GM19452 (cell line): Measurements from ENCODE around the gene PSMD3.

ENCODE experiments used
- ATAC-seq: cut with Tn5 transposase; IDR thresholded peaks from one replicate; pipeline ENCODE4 v1.9.1; 2021; ENCODE audit not compliant: unreplicated experiment

PSMD3 gene

GRCh38 chr17:39955726-39956225, 24.8 kb upstream of the PSMD3 start:
- no peak for ATAC-seq

DNA sequence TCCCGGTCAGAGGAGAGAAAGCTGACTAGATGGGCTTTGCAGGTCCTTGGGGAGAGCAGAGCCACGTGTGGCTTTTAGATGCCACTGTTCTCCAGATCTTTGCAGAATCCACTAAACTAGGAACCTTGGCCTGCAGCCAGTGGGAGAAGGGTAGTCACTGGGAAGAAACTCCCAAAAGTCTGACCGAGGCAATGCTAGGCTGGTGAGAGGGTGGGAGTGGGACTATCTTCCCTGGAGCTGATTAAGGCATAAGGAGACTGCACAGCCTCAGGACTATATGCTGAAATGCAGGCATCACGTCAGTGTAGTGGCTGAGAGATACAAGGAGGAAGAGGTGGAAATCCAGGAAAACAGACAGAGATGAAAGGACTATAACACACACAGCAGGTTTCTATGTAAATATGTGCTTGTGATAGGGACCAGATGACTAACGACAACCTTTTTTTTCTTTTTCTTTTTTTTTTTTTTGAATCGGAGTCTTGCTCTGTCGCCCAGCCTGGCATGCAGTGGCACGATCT, 20.0 kb upstream of the PSMD3 start:
- ATAC-seq, result no peak

DNA sequence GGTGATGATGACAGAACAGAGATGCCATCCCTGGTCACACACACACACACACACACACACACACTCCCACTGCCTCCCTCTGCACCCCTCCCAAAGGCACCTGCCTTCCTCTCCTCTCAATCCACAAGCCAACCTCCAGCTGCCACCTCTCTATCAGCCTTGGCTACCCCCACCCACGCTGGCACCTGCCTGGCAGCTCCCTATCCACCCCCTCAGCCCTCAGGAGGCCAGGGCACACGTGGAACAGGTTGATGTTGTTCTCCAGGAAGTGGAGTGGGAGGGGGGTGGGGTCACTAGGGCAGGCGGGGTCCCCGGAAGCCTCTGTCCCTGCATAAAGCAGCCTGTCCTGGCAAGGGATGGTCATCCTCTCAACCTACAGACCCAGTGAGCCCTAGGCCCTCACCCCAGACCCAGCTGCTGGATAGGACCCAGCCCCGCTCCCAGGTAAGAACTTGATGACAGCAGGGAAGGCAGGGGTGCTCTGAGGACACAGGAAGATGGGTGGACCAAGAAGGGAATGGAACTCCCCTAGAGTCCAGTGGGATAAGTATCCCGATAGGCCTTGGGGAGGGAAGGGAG, 17.9 kb upstream of the PSMD3 start, which contains the start of gene GSDMA:
TSS of gene GSDMA (plus strand) at position 363 of the 579 bp plus-strand sequence. CDS start 2,684 bp downstream, outside the sequence.
- ATAC-seq, result no peak

GRCh38 chr17:39963829-39964228, 16.8 kb upstream of the PSMD3 start:
- ATAC-seq, result no peak

- ATAC-seq, result no peak
Measured at GRCh38 chr17:39965017-39965699, 15.4 kb upstream of the PSMD3 start.

- ATAC-seq, result no peak
Measured at GRCh38 chr17:39966771-39967170, 13.8 kb upstream of the PSMD3 start.

GRCh38 chr17:39968761-39969160, 11.8 kb upstream of the PSMD3 start:
- no peak for ATAC-seq

DNA sequence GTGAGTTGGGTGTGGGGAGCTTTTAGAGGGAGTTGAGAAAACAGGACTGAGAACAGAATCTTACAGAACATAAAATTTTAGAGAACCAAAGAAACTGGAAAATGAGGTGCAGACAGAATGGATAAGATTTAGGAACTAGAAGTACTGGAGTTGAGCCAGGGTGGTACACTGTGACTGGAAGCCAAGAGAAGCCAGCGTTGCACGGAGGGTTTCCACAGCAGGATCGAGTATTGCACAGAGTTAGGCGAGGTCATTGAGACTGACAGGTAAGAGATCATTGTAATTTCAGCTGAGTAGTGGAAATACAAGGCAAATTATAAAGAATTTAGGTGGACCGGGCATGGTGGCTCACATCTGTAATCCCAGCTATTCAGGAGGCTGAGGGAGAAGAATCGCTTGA, 11.2 kb upstream of the PSMD3 start:
- ATAC-seq, result no peak

GRCh38 chr17:39970157-39970692, 10.4 kb upstream of the PSMD3 start:
- no peak for ATAC-seq

GRCh38 chr17:39971076-39971603, 9.5 kb upstream of the PSMD3 start:
- ATAC-seq, result no peak

- no peak for ATAC-seq
Measured at GRCh38 chr17:39972271-39972670, 8.3 kb upstream of the PSMD3 start.

DNA sequence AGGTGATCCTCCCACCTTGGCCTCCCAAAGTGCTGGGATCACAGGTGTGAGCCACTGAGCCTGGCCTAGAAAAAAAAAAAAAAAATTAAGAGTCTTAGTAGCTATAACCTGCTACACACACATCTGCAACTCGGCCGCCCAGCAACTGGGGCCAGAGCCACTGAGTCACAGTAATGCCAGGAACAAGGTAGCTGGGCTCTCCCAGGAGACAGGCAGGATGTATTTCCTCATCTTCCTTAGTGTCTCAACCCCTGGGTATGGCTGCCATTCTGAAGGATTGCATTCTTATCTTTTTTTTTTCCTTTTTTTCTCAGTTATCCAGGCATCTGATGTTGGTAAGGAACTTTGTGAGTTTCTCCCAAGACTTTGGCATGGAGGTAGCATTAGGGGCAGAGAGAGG, 7.1 kb upstream of the PSMD3 start:
- ATAC-seq, result no peak

- ATAC-seq, result no peak
Measured at GRCh38 chr17:39974433-39974832, 6.2 kb upstream of the PSMD3 start.

- no peak for ATAC-seq
Measured at GRCh38 chr17:39975801-39976200, 4.8 kb upstream of the PSMD3 start.

GRCh38 chr17:39979016-39979670, 1.5 kb upstream of the PSMD3 start:
- no peak for ATAC-seq

GRCh38 chr17:39979893-39980350, 685 bp upstream of the PSMD3 start:
- ATAC-seq, result peak; percentile 13

DNA sequence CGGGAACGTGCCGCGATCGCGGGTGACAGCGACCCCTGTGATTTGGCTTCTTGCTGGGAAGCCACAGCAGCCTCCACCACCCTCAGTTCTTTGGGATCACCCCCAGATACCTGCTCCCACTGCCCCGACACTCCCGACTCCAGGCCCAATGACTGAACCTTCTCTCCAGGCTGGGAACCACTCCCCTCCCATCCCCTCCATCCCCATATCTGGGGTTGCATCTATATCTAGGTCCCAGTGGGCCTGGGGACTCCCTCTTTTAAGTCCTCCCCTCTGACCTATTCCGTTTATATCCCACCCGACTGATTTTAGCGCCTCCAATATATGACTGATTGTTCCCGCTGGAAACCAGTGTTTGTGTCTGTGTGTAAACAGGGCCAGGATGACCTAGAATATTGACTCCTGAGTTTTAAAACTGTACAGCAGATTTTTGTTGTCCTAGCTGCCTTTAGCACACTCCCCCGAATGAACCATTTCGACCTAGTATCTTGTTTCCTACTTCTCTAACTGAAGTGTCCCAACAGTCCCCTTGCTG, 667 bp downstream of the PSMD3 start:
- no peak for ATAC-seq

DNA sequence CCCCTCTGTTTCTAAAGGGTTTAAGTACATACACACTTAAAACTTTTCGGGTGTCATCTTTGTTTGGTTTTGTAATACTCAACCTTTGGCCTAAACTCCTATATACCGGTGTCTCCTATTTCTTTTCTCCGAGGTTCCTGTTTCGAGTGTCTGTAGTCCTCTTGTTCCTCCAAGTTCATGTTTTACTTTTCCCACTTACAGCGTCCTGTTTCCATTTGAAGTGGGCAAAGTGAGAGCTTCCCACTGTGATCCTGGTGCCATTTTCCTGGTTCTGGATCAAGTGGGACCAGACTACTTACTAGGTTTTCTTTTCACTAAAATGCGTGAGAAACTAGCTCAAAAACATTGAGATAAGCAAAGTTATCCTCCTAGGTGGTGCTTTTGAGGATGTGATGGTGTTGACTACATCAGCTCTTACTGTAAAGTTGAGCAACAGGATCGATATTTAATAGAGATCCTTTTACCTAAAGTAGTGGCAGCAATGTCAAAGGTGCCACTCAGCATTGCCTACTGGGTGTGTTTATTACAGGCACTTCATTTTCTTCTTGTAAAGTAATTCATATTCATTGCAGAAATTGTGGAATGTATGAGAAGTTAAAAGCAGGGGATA, 1.3 kb downstream of the PSMD3 start:
- ATAC-seq, result no peak

GRCh38 chr17:39988206-39988810, 7.7 kb downstream of the PSMD3 start:
- ATAC-seq, result no peak

DNA sequence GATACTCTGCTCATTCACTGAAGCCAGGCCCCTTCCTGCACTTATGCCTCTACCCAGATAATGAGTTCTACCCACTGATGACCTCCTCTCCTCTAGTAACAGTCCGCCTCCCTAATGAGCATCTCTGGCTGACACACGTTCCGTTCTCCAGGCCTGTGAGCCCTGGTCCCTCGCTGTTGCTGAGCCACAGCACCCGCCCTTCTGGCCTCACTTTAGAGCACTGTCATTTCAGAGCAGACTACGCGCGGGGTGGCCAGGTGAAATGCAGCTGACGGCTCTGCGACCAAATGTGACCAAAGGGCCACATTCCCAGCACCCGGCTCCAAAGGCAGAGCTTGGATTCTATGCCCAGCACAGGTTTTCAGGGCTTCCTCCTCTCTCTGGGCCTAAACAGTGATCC, 13.8 kb downstream of the PSMD3 start:
- ATAC-seq, result no peak
